Skeletal muscle tissue (tissue), 4 donors: ENCODE results near the gene JAKMIP2. TPM values are rescaled to one million over a fixed set of nuclear protein-coding genes. Genes with fewer than 3 reads are reported as not detected.
"Not testable (repeated sequence)": the region's sequence is repeated elsewhere in the genome, so short reads cannot be mapped to it uniquely, and the experiment has no call there.

Experiments
- H3K27ac ChIP-seq: one replicate; pipeline ENCODE4 v1.7.0; 2013; ENCODE audit warnings: mild to moderate bottlenecking, low read depth, low read length, inconsistent platforms
- H3K27me3 ChIP-seq, 3 donors: one replicate each; pipeline ENCODE4 v1.7.0; 2013; ENCODE audit warnings: low read length in 3 of 3; ENCODE audit not compliant: control insufficient read depth in 3 of 3, insufficient read depth in 3 of 3
- H3K36me3 ChIP-seq, 3 donors: one replicate each; pipeline ENCODE4 v1.7.0; 2013; ENCODE audit warnings: low read length in 3 of 3; ENCODE audit not compliant: control insufficient read depth in 3 of 3, insufficient read depth in 3 of 3
- H3K4me1 ChIP-seq, 3 donors: one replicate each; pipeline ENCODE4 v1.7.0; 2013; ENCODE audit warnings: low read length in 3 of 3, mild to moderate bottlenecking in 3 of 3; ENCODE audit not compliant: control insufficient read depth in 3 of 3, insufficient read depth in 3 of 3
- H3K4me3 ChIP-seq, 3 donors: one replicate each; pipeline ENCODE4 v1.7.0; 2013; ENCODE audit warnings: low read length in 3 of 3
- H3K9ac ChIP-seq, 3 donors: one replicate each; pipeline ENCODE4 v1.7.0; 2013; ENCODE audit warnings: low read length in 3 of 3, mild to moderate bottlenecking in 3 of 3, moderate library complexity in 2 of 3, low read depth in 1 of 3
- H3K9me3 ChIP-seq, 3 donors: one replicate each; pipeline ENCODE4 v1.7.0; 2013; ENCODE audit warnings: low read length in 3 of 3; ENCODE audit not compliant: control insufficient read depth in 3 of 3
- total RNA-seq: library from RNA; depleted of rRNA; stranded (reverse); fragments of >200 nt; gene quantifications from one replicate; pipeline ENCODE4 v1.2.3, GENCODE V29; 2014
- donor health status: Osteomylitis.

The JAKMIP2 gene
- total RNA-seq, 1 donor from 2014 or later = 0.52 TPM

GRCh38 chr5:147813696-147814095, 31.2 kb upstream of the JAKMIP2 start:
- H3K4me1 ChIP-seq = no peaks in the 10 kb centered on the region
- H3K9ac ChIP-seq = no peak overlapping the region
- no peaks in the 10 kb centered on the region for H3K9me3 ChIP-seq
- no peaks in the 10 kb centered on the region for H3K36me3 ChIP-seq
- H3K27ac ChIP-seq = no peak overlapping the region
- no peaks in the 10 kb centered on the region for H3K27me3 ChIP-seq
- no peak overlapping the region for H3K4me3 ChIP-seq

- H3K36me3 ChIP-seq = no peaks in the 10 kb centered on the region
- H3K9ac ChIP-seq = no peak overlapping the region
- no peaks in the 10 kb centered on the region for H3K9me3 ChIP-seq
Observed at GRCh38 chr5:147809830-147810666, 27.5 kb upstream of the JAKMIP2 start.

GRCh38 chr5:147805030-147805454, 22.5 kb upstream of the JAKMIP2 start:
- Histone ChIP-seq H3K27ac (no peak overlapping the region), H3K4me3 (no peak overlapping the region), H3K9ac (no peak overlapping the region)

More at GRCh38 chr5:147809830-147810666, 27.5 kb upstream of the JAKMIP2 start:
- H3K4me3 ChIP-seq = no peak overlapping the region
- no peaks in the 10 kb centered on the region for H3K4me1 ChIP-seq
- H3K27ac ChIP-seq = no peak overlapping the region
- H3K27me3 ChIP-seq = no peaks in the 10 kb centered on the region

GRCh38 chr5:147804334-147804733, 21.8 kb upstream of the JAKMIP2 start:
- H3K36me3 ChIP-seq = no peaks in the 10 kb centered on the region
- H3K9ac ChIP-seq = no peak overlapping the region
- no peaks in the 10 kb centered on the region for H3K27me3 ChIP-seq
- no peaks in the 10 kb centered on the region for H3K9me3 ChIP-seq
- no peak overlapping the region for H3K27ac ChIP-seq
- no peak overlapping the region for H3K4me3 ChIP-seq
- no peaks in the 10 kb centered on the region for H3K4me1 ChIP-seq

More at GRCh38 chr5:147805030-147805454, 22.5 kb upstream of the JAKMIP2 start:
- H3K4me1 ChIP-seq = no peaks in the 10 kb centered on the region
- no peaks in the 10 kb centered on the region for H3K9me3 ChIP-seq
- no peaks in the 10 kb centered on the region for H3K36me3 ChIP-seq
- H3K27me3 ChIP-seq = no peaks in the 10 kb centered on the region

- H3K27me3 ChIP-seq = no peaks in the 10 kb centered on the region
- H3K27ac ChIP-seq = no peak overlapping the region
- no peaks in the 10 kb centered on the region for H3K36me3 ChIP-seq
Observed at GRCh38 chr5:147803926-147804325, 21.4 kb upstream of the JAKMIP2 start.

GRCh38 chr5:147803161-147803560, 20.6 kb upstream of the JAKMIP2 start:
- H3K4me1 ChIP-seq, H3K4me3 ChIP-seq, H3K36me3 ChIP-seq, H3K27me3 ChIP-seq, H3K9me3 ChIP-seq, H3K9ac ChIP-seq, H3K27ac ChIP-seq: not testable (repeated sequence)

More at GRCh38 chr5:147803926-147804325, 21.4 kb upstream of the JAKMIP2 start:
- no peaks in the 10 kb centered on the region for H3K9me3 ChIP-seq
- H3K4me3 ChIP-seq = no peak overlapping the region
- H3K9ac ChIP-seq = no peak overlapping the region
- no peaks in the 10 kb centered on the region for H3K4me1 ChIP-seq

GRCh38 chr5:147801461-147801860, 18.9 kb upstream of the JAKMIP2 start:
- Histone ChIP-seq H3K4me3 (no peak overlapping the region), H3K4me1 (no peaks in the 10 kb centered on the region), H3K9me3 (no peaks in the 10 kb centered on the region), H3K36me3 (no peaks in the 10 kb centered on the region), H3K27me3 (no peaks in the 10 kb centered on the region), H3K27ac (no peak overlapping the region), H3K9ac (no peak overlapping the region)

- Histone ChIP-seq H3K36me3 (no peaks in the 10 kb centered on the region), H3K27me3 (no peaks in the 10 kb centered on the region), H3K4me1 (no peaks in the 10 kb centered on the region), H3K9me3 (no peaks in the 10 kb centered on the region), H3K27ac (no peak overlapping the region), H3K9ac (no peak overlapping the region), H3K4me3 (no peak overlapping the region)
Observed at GRCh38 chr5:147800491-147800890, 18.0 kb upstream of the JAKMIP2 start.

GRCh38 chr5:147796556-147797308, 14.2 kb upstream of the JAKMIP2 start:
- no peak overlapping the region for H3K27ac ChIP-seq
- H3K9ac ChIP-seq = no peak overlapping the region
- no peaks in the 10 kb centered on the region for H3K4me1 ChIP-seq
- H3K9me3 ChIP-seq = no peaks in the 10 kb centered on the region
- H3K36me3 ChIP-seq = no peaks in the 10 kb centered on the region
- H3K27me3 ChIP-seq = no peaks in the 10 kb centered on the region
- no peak overlapping the region for H3K4me3 ChIP-seq

GRCh38 chr5:147791181-147791580, 8.7 kb upstream of the JAKMIP2 start:
- Histone ChIP-seq H3K9ac (no peak overlapping the region), H3K27me3 (no peaks in the 10 kb centered on the region), H3K36me3 (no peaks in the 10 kb centered on the region), H3K4me3 (no peak overlapping the region), H3K4me1 (no peaks in the 10 kb centered on the region), H3K9me3 (no peaks in the 10 kb centered on the region), H3K27ac (no peak overlapping the region)
